Activated CD4-positive, CD25-positive, alpha-beta regulatory T cell (primary cell): ENCODE data around the gene OR1F1.
A peak's percentile ranks its signal among the peaks of the same experiment; 100 is the strongest.
"Not testable (repeated sequence)": the region's sequence is repeated elsewhere in the genome, so short reads cannot be mapped to it uniquely, and the experiment has no call there.

Experiments
- DNase-seq, 4 experiments: peaks; one replicate each; lab custom pipeline; 2025; lab: John Stamatoyannopoulos, UW

The OR1F1 gene

DNA sequence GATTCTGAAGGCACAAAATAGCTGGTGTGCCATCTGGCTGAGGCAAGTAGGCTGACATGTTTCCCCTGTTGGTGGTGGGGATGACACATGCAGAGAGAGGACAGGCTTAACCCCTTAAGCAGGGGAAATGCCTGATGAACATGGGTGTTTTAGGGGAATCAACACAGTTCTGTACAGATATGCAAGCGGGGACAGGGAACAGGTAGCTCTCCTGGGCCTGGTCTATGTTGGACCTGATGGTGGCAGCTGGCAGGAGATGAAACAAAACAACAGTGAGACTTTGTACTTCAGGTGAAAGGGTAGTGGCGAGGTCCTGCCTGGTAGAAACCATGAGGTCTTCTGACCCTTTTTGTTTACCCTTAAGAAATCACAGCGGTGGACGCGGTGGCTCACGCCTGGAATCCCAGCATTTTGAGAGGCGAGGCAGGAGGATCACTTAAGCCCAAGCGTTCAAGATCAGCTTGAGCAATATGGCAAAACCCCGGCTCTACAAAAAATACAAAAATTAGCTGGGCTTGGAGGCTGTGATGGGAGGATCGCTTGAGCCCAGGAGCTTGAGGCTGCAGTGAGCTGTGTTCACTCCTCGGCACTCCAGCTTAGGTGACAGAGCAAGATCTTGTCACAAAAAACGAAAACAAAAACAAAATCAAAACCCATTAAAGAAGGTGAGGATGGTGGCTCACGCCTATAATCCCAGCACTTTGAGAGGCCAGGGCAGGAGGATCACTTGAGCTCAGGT lies 10.5 kb downstream of the OR1F1 start:
- DNase-seq = no peak

DNA sequence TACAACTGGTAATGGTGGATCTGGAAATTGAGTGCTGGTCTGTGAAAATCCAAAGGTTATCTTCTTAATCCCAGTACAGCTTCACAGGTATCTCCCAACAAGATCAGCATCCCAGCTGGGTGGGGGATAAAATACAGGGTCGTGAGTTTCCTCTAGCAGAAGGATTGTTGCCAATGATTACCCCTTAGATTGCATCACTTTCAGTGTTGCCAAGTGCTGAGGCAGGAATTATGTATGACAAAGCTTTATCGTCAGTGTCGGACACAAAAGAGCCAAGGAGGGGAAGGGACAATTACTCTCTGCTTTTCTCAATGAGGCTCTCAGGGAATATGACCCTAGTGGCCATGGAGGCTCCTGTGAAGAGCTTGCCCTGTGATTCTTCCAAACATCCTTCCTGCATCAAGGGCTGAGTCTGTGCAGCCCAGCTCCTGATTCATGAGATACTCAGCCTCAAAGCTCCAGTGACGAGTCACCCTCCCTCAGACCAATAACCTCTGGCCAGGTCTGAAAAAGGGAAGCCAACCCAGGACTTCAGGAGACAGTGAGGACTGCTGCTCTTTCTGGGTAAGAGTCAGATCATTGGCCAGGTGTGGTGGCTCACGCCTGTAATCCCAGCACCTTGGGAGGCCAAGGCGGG lies 15.0 kb downstream of the OR1F1 start:
- DNase-seq = no peak

DNA sequence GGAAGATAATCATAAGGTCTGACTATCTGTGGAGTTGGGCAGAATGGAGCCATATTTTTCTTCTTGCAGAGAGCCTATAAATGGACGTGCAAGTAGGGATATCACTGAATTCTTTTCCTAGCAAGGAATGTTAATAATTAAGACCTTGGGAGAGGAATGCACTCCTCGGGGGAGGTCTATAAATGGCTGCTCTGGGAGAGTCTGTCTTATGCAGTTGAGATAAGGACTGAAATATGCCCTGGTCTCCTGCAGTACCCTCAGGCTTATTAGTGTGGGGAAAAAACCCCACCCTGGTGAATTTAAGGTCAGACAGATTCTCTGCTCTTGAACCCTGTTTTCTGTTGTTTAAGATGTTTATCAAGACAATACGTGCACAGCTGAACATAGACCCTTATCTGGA lies 17.9 kb downstream of the OR1F1 start:
- DNase-seq = not testable (repeated sequence)

DNA sequence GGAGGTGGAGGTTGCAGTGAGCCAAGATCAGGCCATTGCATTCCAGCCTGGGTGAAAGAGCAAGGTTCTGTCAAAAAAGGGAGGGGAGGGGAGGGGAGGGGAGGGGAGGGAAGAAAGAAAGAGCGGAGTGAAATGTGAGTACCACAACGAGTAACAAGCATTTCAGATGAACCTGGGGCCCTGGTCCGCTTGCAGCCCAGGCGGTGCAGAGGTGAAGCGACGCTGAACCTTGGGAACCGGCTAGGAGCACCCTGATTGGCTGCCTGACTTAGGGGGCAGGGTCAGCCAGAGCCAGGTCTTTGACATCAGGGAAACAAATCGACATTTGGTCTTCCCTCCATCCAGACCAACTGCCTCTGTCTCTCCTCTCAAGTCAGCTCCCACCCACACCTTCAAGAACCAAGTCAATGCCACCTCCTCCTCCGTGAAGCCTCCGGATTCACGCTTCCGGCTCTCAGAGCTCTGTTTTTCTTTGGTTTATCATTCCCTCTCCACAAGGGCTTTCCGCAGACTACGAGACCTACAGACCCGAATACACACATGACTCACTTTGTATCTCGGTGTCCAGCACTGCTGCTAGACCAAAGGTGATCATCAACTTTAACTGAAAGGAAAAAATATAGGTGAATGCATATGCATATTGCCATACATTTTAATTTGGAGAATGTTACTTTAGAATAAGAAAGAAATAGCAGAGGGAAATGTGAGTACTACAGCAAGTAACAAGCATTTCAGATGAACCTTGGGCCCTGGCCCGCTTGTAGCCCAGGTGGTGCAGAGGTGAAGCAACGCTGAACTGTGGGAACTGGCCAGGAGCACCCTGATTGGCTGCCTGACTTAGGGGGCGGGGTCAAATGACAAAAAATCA lies 19.3 kb downstream of the OR1F1 start:
- no peak for DNase-seq

DNA sequence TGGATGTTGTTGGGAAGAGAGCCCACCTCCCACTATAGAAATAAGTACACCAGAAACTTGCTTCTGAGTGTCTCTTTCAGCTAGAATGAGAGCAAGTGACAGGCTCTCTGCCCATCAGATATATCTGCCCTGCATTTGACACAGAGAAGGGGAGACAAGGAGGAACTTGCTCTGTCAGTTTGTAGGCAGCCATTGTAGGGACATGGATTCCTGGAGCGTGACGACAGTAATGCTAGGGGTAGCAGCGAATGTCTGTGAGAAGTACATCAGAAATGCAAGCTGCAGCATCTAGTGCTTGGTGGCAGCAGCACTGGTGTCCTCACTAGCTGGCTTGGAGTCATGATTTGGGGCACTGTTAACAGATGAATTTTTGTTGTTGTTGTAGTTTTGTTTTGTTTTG lies 24.0 kb downstream of the OR1F1 start:
- DNase-seq = no peak

DNA sequence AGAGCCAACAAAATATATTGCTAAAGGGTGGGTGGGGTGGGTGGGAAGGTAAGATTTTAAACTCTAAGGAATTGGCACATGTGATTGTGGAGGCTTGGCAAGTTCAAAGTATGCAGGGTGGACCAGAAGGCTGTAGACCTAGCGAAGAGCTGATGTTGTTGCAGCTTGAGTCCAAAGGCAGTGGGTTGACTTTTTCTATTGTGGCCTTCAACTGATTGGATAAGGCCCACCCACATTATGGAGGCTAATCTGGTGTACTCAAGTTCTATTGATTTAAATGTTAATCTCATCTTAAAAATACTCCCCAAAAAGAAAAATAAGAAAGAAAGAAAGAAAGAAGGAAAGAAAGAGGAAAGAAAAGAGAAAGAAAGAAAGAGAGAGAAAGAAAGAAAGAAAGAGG lies 24.6 kb downstream of the OR1F1 start:
- DNase-seq = no peak

DNA sequence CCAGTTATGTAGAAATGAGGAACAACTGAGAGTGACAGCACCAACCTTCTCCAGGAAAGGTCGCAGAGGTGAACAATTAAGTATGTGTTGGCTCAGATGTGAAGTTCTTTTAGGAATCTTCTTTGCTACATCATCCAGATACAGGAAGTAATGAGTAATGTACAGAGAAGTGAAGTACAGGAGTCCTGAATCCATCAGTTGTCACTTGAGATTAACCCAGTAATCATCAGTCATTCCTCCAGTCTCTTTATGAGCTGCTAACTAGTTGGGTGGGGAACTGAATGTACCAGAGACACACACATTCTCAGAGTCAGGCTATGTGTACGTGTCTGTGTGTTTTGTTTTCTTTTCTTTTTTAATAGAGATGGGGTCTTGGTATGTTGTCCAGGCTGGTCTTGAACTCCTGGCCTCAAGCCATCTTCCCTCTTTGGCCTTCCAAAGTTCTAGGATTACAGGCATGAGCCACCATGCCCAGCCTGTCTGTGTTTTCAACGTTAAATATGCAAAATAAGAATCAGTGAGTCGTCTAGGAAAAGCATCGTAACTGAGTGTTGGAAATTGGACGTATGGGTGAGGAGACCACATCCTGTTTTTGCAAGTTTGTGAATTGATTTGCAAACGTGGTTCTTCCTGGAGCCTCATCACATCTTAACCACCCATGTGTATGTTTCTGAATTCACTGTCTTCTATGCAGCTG lies 27.0 kb downstream of the OR1F1 start:
- no peak for DNase-seq

DNA sequence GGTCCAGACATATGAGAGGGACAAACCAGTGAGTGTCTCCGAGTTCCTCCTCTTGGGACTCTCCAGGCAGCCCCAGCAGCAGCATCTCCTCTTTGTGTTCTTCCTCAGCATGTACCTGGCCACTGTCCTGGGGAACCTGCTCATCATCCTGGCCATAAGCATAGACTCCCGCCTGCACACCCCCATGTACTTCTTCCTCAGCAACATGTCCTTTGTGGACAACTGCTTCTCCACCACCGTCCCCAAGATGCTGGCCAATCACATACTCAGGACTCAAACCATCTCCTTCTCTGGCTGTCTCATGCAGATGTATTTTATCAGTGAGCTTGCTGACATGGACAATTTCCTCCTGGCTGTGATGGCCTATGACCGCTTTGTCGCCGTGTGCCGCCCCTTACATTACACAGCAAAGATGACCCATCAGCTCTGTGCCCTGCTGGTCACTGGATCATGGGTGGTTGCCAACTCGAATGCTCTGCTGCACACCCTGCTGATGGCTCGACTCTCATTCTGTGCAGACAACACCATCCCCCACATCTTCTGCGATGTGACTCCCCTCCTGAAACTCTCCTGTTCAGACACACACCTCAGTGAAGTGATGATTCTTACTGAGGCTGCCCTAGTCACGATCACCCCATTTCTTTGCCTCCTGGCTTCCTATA lies 27.7 kb downstream of the OR1F1 start:
- no peak for DNase-seq

DNA sequence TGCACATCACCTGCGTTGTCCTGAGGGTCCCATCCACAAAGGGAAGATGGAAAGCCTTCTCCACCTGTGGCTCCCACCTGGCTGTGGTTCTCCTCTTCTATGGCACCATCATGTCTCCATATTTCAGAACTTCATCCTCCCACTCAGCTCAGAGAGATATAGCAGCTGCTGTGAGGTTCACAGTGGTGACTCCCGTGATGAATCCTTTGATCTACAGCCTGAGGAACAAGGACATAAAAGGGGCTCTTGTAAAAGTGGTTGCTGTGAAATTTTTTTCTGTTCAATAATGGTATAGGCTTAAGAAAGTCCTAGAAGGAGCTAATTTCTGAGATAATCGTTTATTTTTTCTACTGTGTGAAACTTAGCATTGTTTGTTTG lies 28.2 kb downstream of the OR1F1 start:
- DNase-seq = no peak

DNA sequence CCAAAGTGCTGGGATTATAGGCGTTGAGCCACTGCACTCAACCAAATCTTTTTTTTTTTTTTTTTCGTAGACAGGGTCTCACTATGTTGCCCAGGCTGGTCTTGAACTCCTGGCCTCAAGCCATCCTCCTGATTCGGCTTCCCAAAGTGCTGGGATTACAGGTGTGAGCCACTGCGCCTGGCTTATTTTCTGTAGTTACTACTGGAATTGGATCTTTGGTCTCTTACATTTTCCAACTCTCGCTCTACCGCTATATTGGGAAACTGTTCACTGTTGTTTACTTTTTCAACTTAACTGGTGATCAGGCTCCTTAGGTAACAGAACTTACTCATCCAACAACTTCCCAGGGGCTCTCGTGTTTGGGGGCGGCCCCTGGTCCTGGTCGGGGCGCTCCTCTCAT lies 32.8 kb downstream of the OR1F1 start:
- no peak for DNase-seq

DNA sequence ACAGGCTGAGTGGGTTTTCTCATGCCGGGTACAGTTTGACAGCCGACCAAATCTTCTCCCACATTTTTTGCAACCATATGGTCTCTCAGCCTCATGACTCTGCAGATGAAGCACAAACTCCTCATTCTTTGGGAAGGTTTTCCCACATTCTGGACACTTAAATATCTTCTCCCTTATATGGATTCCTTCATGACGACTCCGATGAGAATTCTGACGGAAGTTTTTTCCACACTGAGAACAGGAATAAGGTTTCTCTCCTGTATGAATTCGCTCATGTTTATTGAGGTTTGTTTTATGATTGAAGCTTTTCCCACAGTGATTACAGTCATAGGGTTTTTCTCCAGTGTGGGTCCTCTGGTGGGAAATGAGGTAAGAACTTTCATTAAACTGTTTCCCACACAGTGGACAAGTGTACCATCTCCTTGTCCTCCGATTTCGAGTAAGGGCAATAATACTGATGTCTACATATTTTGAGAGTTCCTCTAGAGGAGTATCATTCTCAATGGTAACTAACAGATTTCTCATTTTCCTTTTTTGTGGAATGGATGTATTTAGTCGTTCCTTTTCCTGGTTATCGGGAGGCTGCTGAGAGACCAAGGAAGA lies 36.0 kb downstream of the OR1F1 start:
- no peak for DNase-seq

DNA sequence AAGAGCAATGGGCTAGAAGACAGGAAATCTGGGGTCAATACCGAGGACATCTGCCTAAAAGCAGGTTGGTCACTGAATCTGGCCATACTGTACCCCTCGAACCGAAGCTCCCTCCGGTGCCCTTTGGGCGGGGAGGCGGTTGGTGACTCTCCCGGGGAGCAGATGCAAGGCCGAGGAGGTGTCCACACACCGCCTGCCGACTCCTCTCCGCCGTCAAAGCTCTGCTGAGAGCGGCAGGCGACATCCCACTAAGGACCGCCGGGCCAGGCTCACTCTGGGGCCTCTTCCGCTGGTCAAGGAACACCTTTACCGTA lies 46.5 kb downstream of the OR1F1 start:
- DNase-seq = no peak

DNA sequence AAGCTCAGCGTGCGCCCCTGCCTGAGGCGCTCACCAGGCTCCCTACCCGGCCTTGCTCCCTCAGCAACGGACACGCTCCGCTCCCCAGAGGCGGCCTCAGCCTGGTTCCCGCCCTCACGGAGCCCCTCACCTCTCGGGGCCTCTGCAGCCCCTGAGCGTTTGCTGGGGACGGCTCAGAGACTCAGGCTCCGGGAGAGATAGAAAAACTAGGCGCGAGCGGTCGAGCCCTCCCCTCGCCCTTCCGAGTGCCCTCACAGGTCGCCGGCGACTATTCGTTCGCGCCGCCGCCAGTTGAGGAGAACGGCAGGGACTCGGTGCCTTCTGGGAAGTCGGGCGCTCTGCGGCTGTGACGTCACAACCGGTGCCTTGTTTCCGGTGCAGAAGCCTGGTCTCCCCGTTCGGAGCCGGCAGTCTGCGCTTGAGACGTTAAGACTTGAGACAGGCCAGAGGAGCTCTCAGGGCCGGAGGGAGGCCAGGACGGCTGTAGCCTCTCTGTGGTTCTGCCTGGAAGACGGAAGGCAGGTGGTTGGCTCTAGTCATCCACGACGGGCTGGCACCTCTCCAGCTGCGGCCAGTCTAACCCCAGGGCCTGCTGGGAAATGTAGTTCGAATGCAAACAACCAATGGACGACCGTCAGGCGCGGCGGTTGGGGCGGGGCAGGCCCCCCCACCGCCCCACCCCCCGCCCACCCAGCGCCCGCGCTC lies 47.0 kb downstream of the OR1F1 start, which contains the start of gene ZNF200:
Gene ZNF200 (minus strand): TSS at position 302 of the 705 bp plus-strand sequence. CDS start 1,403 bp downstream, outside the sequence.
- DNase-seq = peak; percentile 71 to 90 (median 81)

DNA sequence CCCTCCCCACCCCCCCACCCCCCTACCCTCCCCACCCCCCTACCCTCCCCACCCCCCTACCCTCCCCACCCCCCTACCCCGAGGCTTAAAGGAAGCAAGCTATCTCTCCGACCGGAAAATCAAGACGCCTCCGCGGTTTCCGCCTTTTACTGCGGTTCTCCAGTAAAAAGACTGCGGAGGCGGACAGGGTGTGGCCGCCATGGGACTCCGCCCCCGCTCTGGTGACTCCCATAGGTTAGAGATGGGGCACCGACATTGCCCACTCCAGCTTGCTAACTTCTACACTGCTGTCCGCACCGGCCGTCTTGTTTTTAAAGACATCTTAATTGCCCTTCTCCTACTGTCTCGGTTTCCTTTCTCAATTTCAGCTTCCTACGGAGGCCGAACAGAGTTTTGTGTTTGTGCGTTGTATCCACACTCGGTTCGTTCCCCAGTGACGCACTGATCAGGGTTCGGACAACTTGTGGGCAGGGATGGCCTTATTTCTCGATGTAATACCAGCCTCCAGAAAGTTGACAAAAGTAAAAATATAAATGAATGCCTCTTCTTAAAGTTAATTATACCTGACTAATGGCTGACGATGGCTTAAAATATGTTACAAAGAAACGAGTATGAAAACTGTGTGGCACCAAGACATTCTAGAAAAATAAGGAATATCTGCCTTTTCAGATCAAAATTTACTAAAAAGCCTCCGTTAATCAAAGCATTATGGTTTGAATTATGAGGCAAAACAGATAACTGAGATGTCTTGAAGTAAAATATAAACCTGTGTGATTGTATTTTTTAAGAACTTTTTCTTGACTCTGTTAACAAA lies 48.1 kb downstream of the OR1F1 start:
- no peak for DNase-seq

DNA sequence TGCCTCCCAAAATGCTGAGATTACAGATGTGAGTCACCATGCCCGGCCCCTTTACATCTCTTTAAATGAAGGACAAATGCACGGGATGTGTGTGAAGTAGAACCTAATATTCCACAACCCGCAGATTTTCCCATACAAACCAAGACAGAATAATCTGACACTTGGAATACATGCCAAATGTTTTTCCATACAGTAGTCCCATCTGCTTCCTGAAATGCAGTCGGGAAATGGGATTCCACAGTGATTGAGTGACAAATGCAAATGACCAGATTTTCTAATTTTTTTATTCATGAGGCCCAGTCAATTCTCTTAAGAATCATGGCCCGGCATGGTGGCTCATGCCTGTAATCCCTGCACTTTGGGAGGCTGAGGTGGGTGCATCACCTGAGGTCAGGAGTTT lies 53.8 kb downstream of the OR1F1 start:
- no peak for DNase-seq

DNA sequence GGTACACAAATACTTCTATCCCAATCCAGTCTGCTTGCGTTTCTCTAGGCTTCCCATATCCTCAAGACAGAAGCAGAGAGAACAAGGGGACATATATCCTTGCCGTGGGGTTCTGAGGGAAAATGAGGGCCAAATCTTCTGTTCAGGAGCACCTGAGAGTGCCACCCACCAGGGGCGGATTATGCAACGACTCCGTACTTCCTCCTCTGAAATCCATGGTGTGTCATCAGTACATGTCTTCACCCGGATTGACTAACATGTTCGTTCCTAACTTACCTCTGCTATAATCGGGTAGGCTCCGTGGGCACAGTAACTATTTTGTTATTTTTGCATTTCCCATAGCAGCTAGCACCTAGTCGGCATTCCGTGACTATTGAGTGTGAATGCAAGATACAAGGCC lies 54.7 kb downstream of the OR1F1 start:
- DNase-seq = no peak

DNA sequence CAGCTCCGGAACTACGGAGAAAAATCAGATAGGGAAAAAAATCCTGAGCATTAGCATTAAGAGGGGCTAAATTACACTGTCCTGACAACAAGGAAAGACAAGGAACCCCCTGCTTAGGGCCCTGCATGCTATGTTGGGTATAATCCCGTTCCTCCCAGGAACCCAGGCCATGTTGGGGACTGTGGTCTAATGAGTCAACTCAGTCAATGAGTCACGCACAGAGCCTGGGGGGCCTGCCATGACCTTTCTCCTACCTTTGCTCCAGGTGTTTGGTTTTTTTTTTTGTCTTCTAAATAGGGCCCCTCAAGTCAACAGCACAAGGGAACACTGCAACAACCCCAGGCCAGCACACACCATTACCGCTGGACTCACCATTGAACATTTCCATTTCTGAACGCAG lies 55.9 kb downstream of the OR1F1 start:
- no peak for DNase-seq

DNA sequence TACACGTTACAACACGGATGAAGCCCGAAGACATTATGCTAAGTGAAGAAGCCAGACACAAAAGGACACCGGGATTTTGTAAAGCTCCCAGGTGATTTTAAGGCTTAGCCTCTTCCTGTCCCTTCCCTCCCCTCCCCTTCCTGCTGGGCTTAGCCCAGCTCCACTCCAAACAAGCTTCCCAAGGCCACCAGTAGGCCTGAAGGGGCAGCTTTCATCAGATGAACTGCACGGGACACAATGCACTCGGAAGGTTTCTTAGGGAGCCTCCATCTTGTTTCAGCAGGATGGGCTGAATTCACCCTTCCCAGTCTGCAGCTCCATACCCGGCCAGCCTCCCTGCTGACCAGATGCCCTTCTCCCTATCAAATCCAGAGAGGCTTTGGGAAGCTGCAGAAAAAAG lies 58.0 kb downstream of the OR1F1 start:
- no peak for DNase-seq

DNA sequence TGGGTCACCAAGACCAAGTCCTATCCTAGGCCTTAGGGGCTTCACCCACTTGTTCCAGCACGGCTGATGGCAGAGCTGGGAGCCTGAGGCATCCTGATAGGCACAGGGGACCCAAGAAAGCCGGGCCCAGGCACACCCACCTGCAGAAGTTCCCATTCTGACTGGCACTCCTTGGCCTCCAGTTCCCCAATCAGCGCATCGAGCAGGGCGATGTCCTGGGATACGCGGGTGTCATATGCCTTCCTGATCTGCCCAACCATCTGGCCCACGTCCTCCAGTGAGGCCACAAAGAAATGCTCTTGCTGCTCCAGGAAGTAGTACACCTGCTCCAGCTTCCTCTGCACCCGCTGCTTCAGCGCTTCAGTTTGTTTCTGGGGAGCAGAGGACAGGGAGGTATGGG lies 58.9 kb downstream of the OR1F1 start:
- no peak for DNase-seq

DNA sequence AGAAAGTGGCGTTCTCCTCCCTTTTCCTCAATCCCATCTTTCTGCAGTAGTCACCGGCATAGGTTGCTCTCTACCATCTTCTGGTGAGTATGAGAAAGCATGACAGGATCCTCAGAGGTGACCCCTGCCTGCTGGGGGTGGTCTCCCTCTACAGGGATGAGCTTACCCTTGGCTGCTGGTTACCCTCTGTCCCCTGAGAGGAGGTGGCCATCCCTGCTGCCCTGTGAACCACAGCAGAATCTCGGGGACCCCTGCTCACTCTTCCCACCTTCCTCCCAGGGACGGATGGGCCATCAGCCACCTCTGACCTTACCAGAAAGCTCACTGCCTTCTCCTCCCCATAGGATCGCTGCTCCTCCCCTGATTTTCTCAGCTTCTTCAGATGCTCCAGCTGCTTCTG lies 60.6 kb downstream of the OR1F1 start:
- no peak for DNase-seq
